ENCODE results near the gene MMP8.

Gene MMP8

DNA sequence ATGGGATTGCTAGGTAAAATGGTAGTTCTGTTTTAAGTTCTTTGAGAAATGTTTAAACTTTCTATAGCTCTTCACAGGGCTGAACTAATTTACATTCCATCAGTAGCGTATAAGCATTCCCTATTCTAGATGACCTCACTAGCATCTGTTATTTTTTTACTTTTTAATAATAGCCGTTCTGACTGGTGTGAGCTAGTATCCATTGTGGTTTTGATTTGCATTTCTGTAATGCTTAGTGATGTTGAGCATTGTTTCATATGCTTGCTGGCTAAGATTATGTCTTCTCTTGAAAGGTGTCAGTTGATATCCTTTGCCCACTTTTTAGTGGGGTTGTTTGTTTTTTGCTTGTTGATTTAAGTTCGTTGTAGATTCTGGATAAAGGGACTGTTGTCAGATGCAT lies 55.1 kb downstream of the MMP8 start:
- Histone ChIP-seq H3K4me1 (ENCODE audit: insufficient read depth, low read length, poor library complexity, severe bottlenecking) (no peaks in the 10 kb centered on the region), H2AFZ (ENCODE audit: low read length) (no peak overlapping the region), H3K9ac (ENCODE audit: low read depth, low read length, poor library complexity, severe bottlenecking) (no peak overlapping the region), H3K9me3 (ENCODE audit: insufficient read depth, low read depth, low read length) (no peaks in the 10 kb centered on the region), H3K27me3 (ENCODE audit: insufficient read depth, low read length, poor library complexity, severe bottlenecking) (no peaks in the 10 kb centered on the region), H4K20me1 (ENCODE audit: insufficient read depth, low read length, poor library complexity, severe bottlenecking) (no peaks in the 10 kb centered on the region), H3K4me2 (ENCODE audit: low read depth, low read length, poor library complexity, severe bottlenecking) (no peak overlapping the region), H3F3A (ENCODE audit: low read depth) (no peaks in the 10 kb centered on the region), H3K4me3 (ENCODE audit: low read length, poor library complexity, severe bottlenecking) (no peak overlapping the region), H3K36me3 (ENCODE audit: insufficient read depth, low read length) (no peaks in the 10 kb centered on the region), H3K9me2 (replicated peaks; ENCODE audit: low read depth, low read length) (no peaks in the 10 kb centered on the region), H3K79me2 (ENCODE audit: insufficient read depth, low read length) (no peaks in the 10 kb centered on the region)
- TF ChIP-seq, protein P1, sequence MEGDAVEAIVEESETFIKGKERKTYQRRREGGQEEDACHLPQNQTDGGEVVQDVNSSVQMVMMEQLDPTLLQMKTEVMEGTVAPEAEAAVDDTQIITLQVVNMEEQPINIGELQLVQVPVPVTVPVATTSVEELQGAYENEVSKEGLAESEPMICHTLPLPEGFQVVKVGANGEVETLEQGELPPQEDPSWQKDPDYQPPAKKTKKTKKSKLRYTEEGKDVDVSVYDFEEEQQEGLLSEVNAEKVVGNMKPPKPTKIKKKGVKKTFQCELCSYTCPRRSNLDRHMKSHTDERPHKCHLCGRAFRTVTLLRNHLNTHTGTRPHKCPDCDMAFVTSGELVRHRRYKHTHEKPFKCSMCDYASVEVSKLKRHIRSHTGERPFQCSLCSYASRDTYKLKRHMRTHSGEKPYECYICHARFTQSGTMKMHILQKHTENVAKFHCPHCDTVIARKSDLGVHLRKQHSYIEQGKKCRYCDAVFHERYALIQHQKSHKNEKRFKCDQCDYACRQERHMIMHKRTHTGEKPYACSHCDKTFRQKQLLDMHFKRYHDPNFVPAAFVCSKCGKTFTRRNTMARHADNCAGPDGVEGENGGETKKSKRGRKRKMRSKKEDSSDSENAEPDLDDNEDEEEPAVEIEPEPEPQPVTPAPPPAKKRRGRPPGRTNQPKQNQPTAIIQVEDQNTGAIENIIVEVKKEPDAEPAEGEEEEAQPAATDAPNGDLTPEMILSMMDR (conservative IDR thresholded peaks at IDR 0.05; ENCODE audit: low read length): no peak
- no peak for TF ChIP-seq EZH2phosphoT487 (IDR thresholded peaks at IDR 0.05; ENCODE audit: borderline replicate concordance)

DNA sequence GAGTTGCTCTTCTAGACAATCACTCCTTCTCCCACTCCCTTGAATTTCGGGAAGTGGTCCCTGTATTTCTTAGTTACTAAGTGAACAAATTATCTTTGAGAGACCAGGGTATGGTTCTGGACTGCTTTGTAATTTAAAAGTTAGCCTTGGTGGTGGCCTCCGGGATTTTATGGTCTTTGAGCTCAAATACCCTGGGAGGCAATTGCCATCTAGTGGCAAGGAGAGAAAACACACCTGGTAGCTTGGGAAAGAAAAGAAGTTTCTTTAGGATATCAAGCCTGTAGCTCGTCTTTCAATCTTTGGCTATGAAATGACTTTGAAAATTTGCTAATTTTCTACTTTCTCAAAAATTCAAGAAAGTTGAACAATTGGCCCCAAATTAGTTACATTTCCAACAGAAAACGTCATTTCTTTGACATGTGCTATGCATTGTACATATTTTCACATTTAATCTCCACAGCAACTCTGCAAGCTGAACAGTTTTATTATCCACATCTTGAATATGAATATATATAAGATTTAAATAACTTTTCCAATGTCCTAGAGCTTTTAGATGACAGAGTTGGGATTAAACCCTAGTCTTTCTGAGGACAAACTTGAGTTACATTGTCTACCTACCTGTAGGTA lies 58.3 kb downstream of the MMP8 start:
- Histone ChIP-seq H3K9me2 (replicated peaks; ENCODE audit: low read depth, low read length) (no peaks in the 10 kb centered on the region), H3K4me2 (ENCODE audit: low read depth, low read length, poor library complexity, severe bottlenecking) (peak overlapping the region; percentile 25)

DNA sequence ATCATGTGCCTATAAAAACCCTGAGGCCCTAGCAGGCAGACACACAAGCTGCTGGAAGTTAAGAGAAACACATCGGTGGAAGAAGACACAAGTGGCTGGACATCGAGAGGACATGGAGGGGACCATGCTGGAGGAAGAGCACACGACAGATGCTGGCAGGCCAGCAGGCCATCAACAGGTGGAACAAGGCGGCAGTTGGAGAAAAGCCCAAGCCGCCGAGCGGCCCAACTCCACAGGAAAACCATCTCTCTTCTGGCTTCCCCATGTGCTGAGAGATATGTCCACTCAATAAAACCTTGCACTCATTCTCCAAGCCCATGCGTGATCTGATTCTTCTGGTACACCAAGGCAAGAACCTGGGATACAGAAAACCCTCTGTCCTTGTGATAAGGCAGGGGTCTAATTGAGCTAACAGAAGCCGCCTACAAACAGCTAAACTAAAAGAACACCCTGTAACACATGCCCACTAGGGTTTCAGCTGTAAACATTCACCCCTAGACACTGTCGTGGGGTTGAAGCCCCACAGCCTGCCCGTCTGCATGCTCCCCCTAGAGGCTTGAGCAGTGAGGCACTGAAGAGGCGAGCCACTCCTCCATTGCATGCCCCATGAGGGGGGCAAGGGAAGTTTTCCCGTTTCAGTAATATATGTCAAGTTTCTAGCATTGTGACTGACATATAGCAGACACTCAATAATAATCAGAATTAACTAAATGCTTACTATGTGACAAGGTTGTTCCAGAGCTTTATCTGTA lies 60.6 kb downstream of the MMP8 start:
- Histone ChIP-seq H3K36me3 (ENCODE audit: insufficient read depth, low read length) (no peaks in the 10 kb centered on the region), H3K27me3 (ENCODE audit: insufficient read depth, low read length, poor library complexity, severe bottlenecking) (no peaks in the 10 kb centered on the region), H4K20me1 (ENCODE audit: insufficient read depth, low read length, poor library complexity, severe bottlenecking) (no peaks in the 10 kb centered on the region), H3K79me2 (ENCODE audit: insufficient read depth, low read length) (no peaks in the 10 kb centered on the region), H3K4me3 (ENCODE audit: low read length, poor library complexity, severe bottlenecking) (no peak overlapping the region), H3F3A (ENCODE audit: low read depth) (no peaks in the 10 kb centered on the region), H2AFZ (ENCODE audit: low read length) (no peak overlapping the region; the same call in 1 of the 2 replicates), H3K9me3 (ENCODE audit: insufficient read depth, low read depth, low read length) (no peaks in the 10 kb centered on the region), H3K9ac (ENCODE audit: low read depth, low read length, poor library complexity, severe bottlenecking) (no peak overlapping the region), H3K9me2 (replicated peaks; ENCODE audit: low read depth, low read length) (no peaks in the 10 kb centered on the region), H3K4me2 (ENCODE audit: low read depth, low read length, poor library complexity, severe bottlenecking) (no peak overlapping the region), H3K4me1 (ENCODE audit: insufficient read depth, low read length, poor library complexity, severe bottlenecking) (no peaks in the 10 kb centered on the region)
- TF ChIP-seq, protein P1 (conservative IDR thresholded peaks at IDR 0.05; ENCODE audit: low read length): peak; percentile 75
- TF ChIP-seq EZH2phosphoT487 (IDR thresholded peaks at IDR 0.05; ENCODE audit: borderline replicate concordance): no peak

More for the DNA sequence above, 58.3 kb downstream of the MMP8 start:
- Histone ChIP-seq H3K4me1 (ENCODE audit: insufficient read depth, low read length, poor library complexity, severe bottlenecking) (no peaks in the 10 kb centered on the region), H3K36me3 (ENCODE audit: insufficient read depth, low read length) (no peaks in the 10 kb centered on the region), H3K4me3 (ENCODE audit: low read length, poor library complexity, severe bottlenecking) (no peak overlapping the region), H3F3A (ENCODE audit: low read depth) (no peaks in the 10 kb centered on the region), H3K9ac (ENCODE audit: low read depth, low read length, poor library complexity, severe bottlenecking) (no peak overlapping the region), H3K79me2 (ENCODE audit: insufficient read depth, low read length) (no peaks in the 10 kb centered on the region), H2AFZ (ENCODE audit: low read length) (peak overlapping the region; percentile 76), H4K20me1 (ENCODE audit: insufficient read depth, low read length, poor library complexity, severe bottlenecking) (no peaks in the 10 kb centered on the region), H3K27me3 (ENCODE audit: insufficient read depth, low read length, poor library complexity, severe bottlenecking) (no peaks in the 10 kb centered on the region), H3K9me3 (ENCODE audit: insufficient read depth, low read depth, low read length) (no peaks in the 10 kb centered on the region)
- no peak for TF ChIP-seq EZH2phosphoT487 (IDR thresholded peaks at IDR 0.05; ENCODE audit: borderline replicate concordance)
- TF ChIP-seq, protein P1 (conservative IDR thresholded peaks at IDR 0.05; ENCODE audit: low read length): peak; percentile 95
